OCI-LY3 (cell line): Measurements from ENCODE around the gene MEPCE.

ENCODE experiments used
- H2AFZ ChIP-seq: fragments of 200-600, 300-600 bp; shearing (Covaris generic); 2 replicates; pipeline ENCODE4 v1.6.0; 2014; ENCODE audit warnings: antibody characterized with exemption, low read depth, low read length
- H3K27ac ChIP-seq: fragments of 200-600, 300-600 bp; sonication (generic); 2 replicates; pipeline ENCODE4 v1.5.1; 2014; ENCODE audit warnings: mild to moderate bottlenecking, low read length, moderate library complexity, mixed read lengths
- H3K27me3 ChIP-seq: fragments of 200-600, 300-600 bp; sonication (generic); 2 replicates; pipeline ENCODE4 v1.6.1; 2014; ENCODE audit warnings: low read depth, low read length, mixed read lengths
- H3K36me3 ChIP-seq: fragments of 200-600, 300-600 bp; sonication (generic); replicated peaks from 2 replicates; pipeline ENCODE3; 2014; ENCODE audit warnings: low read depth, low read length, mixed read lengths
- H3K4me1 ChIP-seq: fragments of 300-600, 200-600 bp; sonication (generic); 2 replicates; pipeline ENCODE4 v1.6.1; 2014; ENCODE audit warnings: low read length, mixed read lengths
- H3K4me2 ChIP-seq: fragments of 200-600, 300-600 bp; sonication (generic); 2 replicates; pipeline ENCODE4 v1.6.1; 2014; ENCODE audit warnings: low read length, mixed read lengths
- H3K4me3 ChIP-seq: fragments of 300-600, 200-600 bp; sonication (generic); 2 replicates; pipeline ENCODE4 v1.5.1; 2014; ENCODE audit warnings: antibody characterized with exemption, mild to moderate bottlenecking, low read length, moderate library complexity
- H3K79me2 ChIP-seq: fragments of 300-600, 200-600 bp; shearing (Covaris generic); 2 replicates; pipeline ENCODE4 v1.6.1; 2014; ENCODE audit warnings: mild to moderate bottlenecking, low read length, mixed read lengths
- H3K9ac ChIP-seq: fragments of 300-600, 200-600 bp; shearing (Covaris generic); 2 replicates; pipeline ENCODE4 v1.6.0; 2014; ENCODE audit warnings: mild to moderate bottlenecking, low read length, moderate library complexity
- H3K9me3 ChIP-seq: fragments of 200-600, 300-600 bp; shearing (Covaris generic); 2 replicates; pipeline ENCODE4 v1.6.1; 2014; ENCODE audit warnings: low read length, mixed read lengths; ENCODE audit not compliant: insufficient read depth
- H4K20me1 ChIP-seq: fragments of 200-600, 300-600 bp; sonication (generic); 2 replicates; pipeline ENCODE4 v1.6.1; 2016; ENCODE audit warnings: low read length, mixed read lengths; ENCODE audit not compliant: insufficient read depth
- CTCF ChIP-seq: fragments of 200-600, 300-600 bp; sonication (generic); IDR thresholded peaks from 2 replicates; pipeline ENCODE4 v1.5.1; 2014; ENCODE audit warnings: antibody characterized with exemption, low read length, low read depth
- EZH2phosphoT487 ChIP-seq: fragments of 200-600 bp; shearing (Covaris generic); IDR thresholded peaks from 2 replicates; pipeline ENCODE4 v1.6.1; 2018; ENCODE audit warnings: antibody characterized with exemption, mixed run types, low read depth

Gene MEPCE

GRCh38 chr7:100472854-100473499 lies 43.3 kb downstream of the MEPCE start:
- no peak overlapping the region for H3K27ac ChIP-seq
- no peak overlapping the region for H3K4me3 ChIP-seq
- H3K79me2 ChIP-seq, result peaks cover 16% of the 10 kb centered on the region
- TF ChIP-seq CTCF, result no peak
- TF ChIP-seq EZH2phosphoT487, result no peak
- H3K27me3 ChIP-seq, result no peaks in the 10 kb centered on the region
- peaks cover 30% of the 10 kb centered on the region for H3K36me3 ChIP-seq
- H3K4me1 ChIP-seq, result peaks cover 32% of the 10 kb centered on the region
- H4K20me1 ChIP-seq, result peaks cover 39% of the 10 kb centered on the region
- no peak overlapping the region for H3K9ac ChIP-seq
- no peaks in the 10 kb centered on the region for H3K9me3 ChIP-seq
- H2AFZ ChIP-seq, result no peak overlapping the region
- no peak overlapping the region for H3K4me2 ChIP-seq

GRCh38 chr7:100475549-100475948 lies 45.9 kb downstream of the MEPCE start:
- H3K4me2 ChIP-seq, result peak overlapping the region; percentile 90
- no peak for TF ChIP-seq CTCF
- no peak for TF ChIP-seq EZH2phosphoT487
- H3K27me3 ChIP-seq, result no peaks in the 10 kb centered on the region
- no peak overlapping the region for H2AFZ ChIP-seq
- H3K27ac ChIP-seq, result no peak overlapping the region
- no peaks in the 10 kb centered on the region for H3K9me3 ChIP-seq
- H3K36me3 ChIP-seq, result peaks cover 26% of the 10 kb centered on the region
- H3K9ac ChIP-seq, result no peak overlapping the region; the same call in 1 of the 2 replicates
- peaks cover 26% of the 10 kb centered on the region for H3K79me2 ChIP-seq
- peak overlapping the region; percentile 37 for H3K4me3 ChIP-seq
- peaks cover 37% of the 10 kb centered on the region for H3K4me1 ChIP-seq
- peaks cover 33% of the 10 kb centered on the region for H4K20me1 ChIP-seq

GRCh38 chr7:100476101-100476780 lies 46.6 kb downstream of the MEPCE start:
- H3K9me3 ChIP-seq, result no peaks in the 10 kb centered on the region
- no peaks in the 10 kb centered on the region for H3K27me3 ChIP-seq
- peaks cover 41% of the 10 kb centered on the region for H3K4me1 ChIP-seq
- H4K20me1 ChIP-seq, result peaks cover 33% of the 10 kb centered on the region
- peak overlapping the region; percentile 90 for H3K4me2 ChIP-seq
- H3K4me3 ChIP-seq, result peak overlapping the region; percentile 37
- peaks cover 23% of the 10 kb centered on the region for H3K36me3 ChIP-seq
- H3K9ac ChIP-seq, result no peak overlapping the region
- no peak overlapping the region for H3K27ac ChIP-seq
- H3K79me2 ChIP-seq, result peaks cover 26% of the 10 kb centered on the region
- TF ChIP-seq EZH2phosphoT487, result no peak
- TF ChIP-seq CTCF, result no peak
- H2AFZ ChIP-seq, result no peak overlapping the region

- Histone ChIP-seq H3K36me3 (peaks cover 19% of the 10 kb centered on the region), H3K4me1 (peaks cover 41% of the 10 kb centered on the region), H3K9me3 (no peaks in the 10 kb centered on the region), H3K79me2 (peaks cover 26% of the 10 kb centered on the region), H3K27me3 (no peaks in the 10 kb centered on the region), H3K9ac (peak overlapping the region; percentile 82), H3K27ac (peak overlapping the region; percentile 74; the same call in 1 of the 2 replicates), H3K4me2 (peak overlapping the region; percentile 90), H2AFZ (no peak overlapping the region), H4K20me1 (peaks cover 30% of the 10 kb centered on the region), H3K4me3 (peak overlapping the region; percentile 95)
- TF ChIP-seq CTCF (no peak; the same call in 1 of the 2 replicates), EZH2phosphoT487 (no peak)
Measured at GRCh38 chr7:100476903-100477870, 47.6 kb downstream of the MEPCE start.
